Prostate gland (tissue), 2 donors: ENCODE results near the gene NFYC.

Source experiments
- CTCF ChIP-seq, 4 experiments: fragments of 200-600 bp in 2 of 4; fragments of 450-650 bp in 2 of 4; sonication (generic) in 2 of 4; IDR thresholded peaks; 1 replicate in 3 of 4; 2 replicates in 1 of 4; pipeline ENCODE4 v1.5.1; 2016 to 2019; ENCODE audit warnings: antibody characterized with exemption in 4 of 4, mild to moderate bottlenecking in 2 of 4, moderate library complexity in 2 of 4
- POLR2A ChIP-seq: fragments of 450-650 bp; IDR thresholded peaks from one replicate; pipeline ENCODE4 v1.6.1; 2016; ENCODE audit warnings: antibody characterized with exemption, mild to moderate bottlenecking

- no peak for TF ChIP-seq CTCF (IDR thresholded peaks at IDR 0.05)
- TF ChIP-seq POLR2A: no peak
These were observed 52.4 kb downstream of the NFYC start for GRCh38 chr1:40743860-40744259.
